Neural cell (in vitro differentiated cells): ENCODE data around the gene ZNF644. TPM values are rescaled to one million over a fixed set of nuclear protein-coding genes. Genes with fewer than 3 reads are reported as not detected.

Experiments
- H2AFZ ChIP-seq: fragments of 200-600, 300-800 bp; sonication (generic), shearing (Covaris generic); 2 replicates; pipeline ENCODE4 v1.6.0; 2014; ENCODE audit warnings: low read depth, mild to moderate bottlenecking, antibody characterized with exemption, low read length, moderate library complexity
- H3F3A ChIP-seq: fragments of 200-600 bp; shearing (Covaris generic); 2 replicates; pipeline ENCODE4 v1.6.1; 2016; ENCODE audit warnings: mild to moderate bottlenecking, moderate library complexity, mixed read lengths, antibody characterized with exemption, low read length; ENCODE audit not compliant: insufficient read depth, poor library complexity, severe bottlenecking
- H3K27ac ChIP-seq: fragments of 200-600, 300-800 bp; sonication (generic), shearing (Covaris generic); 2 replicates; pipeline ENCODE4 v1.5.1; 2014; ENCODE audit warnings: mild to moderate bottlenecking, low read length, moderate library complexity
- H3K27me3 ChIP-seq: fragments of 300-800, 200-600 bp; sonication (generic), shearing (Covaris generic); 2 replicates; pipeline ENCODE4 v1.6.0; 2014; ENCODE audit warnings: mild to moderate bottlenecking, low read depth, low read length, moderate library complexity; ENCODE audit not compliant: insufficient read depth
- H3K36me3 ChIP-seq: fragments of 300-800, 200-600 bp; sonication (generic), shearing (Covaris generic); 2 replicates; pipeline ENCODE4 v1.5.1; 2014; ENCODE audit warnings: mild to moderate bottlenecking, antibody characterized with exemption, low read length, moderate library complexity; ENCODE audit not compliant: insufficient read depth
- H3K4me2 ChIP-seq: fragments of 300-800, 200-600 bp; sonication (generic), shearing (Covaris generic); 2 replicates; pipeline ENCODE4 v1.6.0; 2014; ENCODE audit warnings: mild to moderate bottlenecking, low read length
- H3K4me3 ChIP-seq: fragments of 300-800, 200-600 bp; sonication (generic), shearing (Covaris generic); 2 replicates; pipeline ENCODE4 v1.5.1; 2014; ENCODE audit warnings: mild to moderate bottlenecking, low read length, moderate library complexity
- H3K79me2 ChIP-seq: fragments of 200-600 bp; shearing (Covaris generic); replicated peaks from 2 replicates; pipeline ENCODE4 v1.6.0; 2014; ENCODE audit warnings: mild to moderate bottlenecking, low read length, moderate library complexity; ENCODE audit not compliant: insufficient read depth
- H3K9ac ChIP-seq: fragments of 300-800, 200-600 bp; sonication (generic), shearing (Covaris generic); 2 replicates; pipeline ENCODE4 v1.6.1; 2016; ENCODE audit warnings: mild to moderate bottlenecking, low read length, mixed read lengths
- H3K9me2 ChIP-seq: fragments of 200-600 bp; shearing (Covaris generic); 2 replicates; pipeline ENCODE4 v1.6.1; 2016; ENCODE audit warnings: mild to moderate bottlenecking, low read length, mixed read lengths; ENCODE audit not compliant: insufficient read depth
- H3K9me3 ChIP-seq: fragments of 200-600, 300-800 bp; sonication (generic), shearing (Covaris generic); 2 replicates; pipeline ENCODE4 v1.6.1; 2016; ENCODE audit warnings: mild to moderate bottlenecking, mixed run types, low read length, moderate library complexity, mixed read lengths
- H4K20me1 ChIP-seq: fragments of 200-600 bp; shearing (Covaris generic); 2 replicates; pipeline ENCODE4 v1.6.1; 2016; ENCODE audit warnings: mild to moderate bottlenecking, mixed run types; ENCODE audit not compliant: insufficient read depth
- CTCF ChIP-seq: fragments of 450-650 bp; IDR thresholded peaks from 2 replicates; pipeline ENCODE4 v1.5.1; 2014; ENCODE audit warnings: antibody characterized with exemption, mild to moderate bottlenecking, moderate library complexity; ENCODE audit not compliant: poor library complexity, severe bottlenecking
- EP300 ChIP-seq: fragments of 450-650 bp; conservative IDR thresholded peaks from 2 replicates; pipeline ENCODE4 v1.6.1; 2014; ENCODE audit warnings: antibody characterized with exemption, mild to moderate bottlenecking, moderate library complexity; ENCODE audit not compliant: poor library complexity, severe bottlenecking
- EZH2 ChIP-seq: fragments of 200-600, 300-800 bp; shearing (Covaris generic), sonication (generic); IDR thresholded peaks from 2 replicates; pipeline ENCODE4 v1.6.1; 2014; ENCODE audit warnings: antibody characterized with exemption, low read length, borderline replicate concordance, mild to moderate bottlenecking; ENCODE audit not compliant: insufficient read depth, poor library complexity, severe bottlenecking
- MXI1 ChIP-seq: fragments of 450-650 bp; conservative IDR thresholded peaks from 2 replicates; pipeline ENCODE4 v1.6.1; 2014; ENCODE audit warnings: antibody characterized with exemption, mild to moderate bottlenecking; ENCODE audit not compliant: poor library complexity, severe bottlenecking
- POLR2AphosphoS5 ChIP-seq: IDR thresholded peaks from 2 replicates; pipeline ENCODE4 v1.6.1; 2012
- RAD21 ChIP-seq: fragments of 450-650 bp; conservative IDR thresholded peaks from 2 replicates; pipeline ENCODE4 v1.6.1; 2014; ENCODE audit warnings: antibody characterized with exemption, mild to moderate bottlenecking, moderate library complexity
- REST ChIP-seq: IDR thresholded peaks from 2 replicates; pipeline ENCODE4 v1.6.1; 2012; ENCODE audit warnings: borderline replicate concordance
- SMC3 ChIP-seq: fragments of 450-650 bp; conservative IDR thresholded peaks from 2 replicates; pipeline ENCODE4 v1.6.1; 2014; ENCODE audit warnings: antibody characterized with exemption, mild to moderate bottlenecking, moderate library complexity; ENCODE audit not compliant: poor library complexity
- TAF1 ChIP-seq: IDR thresholded peaks from 2 replicates; pipeline ENCODE4 v1.6.1; 2012; ENCODE audit warnings: low read depth
- polyA plus RNA-seq: library from polyadenylated mRNA; depleted of rRNA; stranded (reverse); fragments of >200 nt; gene quantifications from 2 replicates; pipeline ENCODE4 v1.2.3, GENCODE V29; 2014

Gene ZNF644
- polyA plus RNA-seq, 1 donor from 2014 or later = 71.7 TPM

- H3K4me3 ChIP-seq = no peak overlapping the region
- no peaks in the 10 kb centered on the region for H3K36me3 ChIP-seq
- H3K27me3 ChIP-seq = no peaks in the 10 kb centered on the region
- H3K9me2 ChIP-seq = no peaks in the 10 kb centered on the region
- no peak overlapping the region for H3K27ac ChIP-seq
- TF ChIP-seq CTCF (no peak), SMC3 (no peak), EZH2 (no peak), RAD21 (no peak), POLR2AphosphoS5 (no peak), EP300 (no peak), REST (no peak), TAF1 (no peak), MXI1 (no peak)
- peaks cover 51% of the 10 kb centered on the region for H3K79me2 ChIP-seq
- no peak overlapping the region for H3K9ac ChIP-seq
- H4K20me1 ChIP-seq = peaks cover 3% of the 10 kb centered on the region
- H3F3A ChIP-seq = no peaks in the 10 kb centered on the region
- H3K9me3 ChIP-seq = peaks cover 3% of the 10 kb centered on the region
- no peak overlapping the region for H3K4me2 ChIP-seq
- H2AFZ ChIP-seq = no peak overlapping the region
Measured at GRCh38 chr1:90959352-90960206, 62.3 kb downstream of the ZNF644 start.

GRCh38 chr1:90957497-90957896 is 64.3 kb downstream of the ZNF644 start:
- H3K9me3 ChIP-seq = peaks cover 3% of the 10 kb centered on the region
- no peak overlapping the region for H3K27ac ChIP-seq
- peaks cover 3% of the 10 kb centered on the region for H4K20me1 ChIP-seq
- H3K9ac ChIP-seq = no peak overlapping the region
- no peak for TF ChIP-seq SMC3
- TF ChIP-seq RAD21 = no peak
- TF ChIP-seq EP300 = no peak
- H2AFZ ChIP-seq = no peak overlapping the region
- H3K79me2 ChIP-seq = peaks cover 53% of the 10 kb centered on the region
- H3K4me2 ChIP-seq = no peak overlapping the region
- no peak overlapping the region for H3K4me3 ChIP-seq
- no peaks in the 10 kb centered on the region for H3K9me2 ChIP-seq
- H3K27me3 ChIP-seq = no peaks in the 10 kb centered on the region
- no peaks in the 10 kb centered on the region for H3K36me3 ChIP-seq
- H3F3A ChIP-seq = no peaks in the 10 kb centered on the region
